Mesenchymal stem cell (in vitro differentiated cells and primary cell): ENCODE data around the gene TMEM44.

Experiments used
- DNase-seq: peaks from one replicate; pipeline ENCODE4 v3.0.0-alpha.2; 2013
- H2AFZ ChIP-seq: one replicate; pipeline ENCODE4 v1.6.1; 2013; ENCODE audit warnings: low read depth, mild to moderate bottlenecking, control low read depth, inconsistent platforms, low read length, moderate library complexity
- H2AK5ac ChIP-seq: 2 replicates; pipeline ENCODE4 v1.6.1; 2013; ENCODE audit warnings: low read length, moderate library complexity, mild to moderate bottlenecking, inconsistent platforms; ENCODE audit not compliant: severe bottlenecking
- H2BK120ac ChIP-seq: one replicate; pipeline ENCODE4 v1.6.1; 2013; ENCODE audit warnings: low read depth, mild to moderate bottlenecking, inconsistent platforms, low read length, moderate library complexity
- H2BK12ac ChIP-seq, 2 experiments: one replicate each; pipeline ENCODE4 v1.6.1; 2013; ENCODE audit warnings: inconsistent platforms in 2 of 2, low read length in 2 of 2, mild to moderate bottlenecking in 2 of 2, moderate library complexity in 2 of 2, control low read depth in 1 of 2
- H2BK15ac ChIP-seq: one replicate; pipeline ENCODE4 v1.6.1; 2013; ENCODE audit warnings: mild to moderate bottlenecking, low read depth, inconsistent platforms; ENCODE audit not compliant: poor library complexity, severe bottlenecking
- H2BK5ac ChIP-seq: 2 replicates; pipeline ENCODE4 v1.6.1; 2013; ENCODE audit warnings: low read depth, mild to moderate bottlenecking, low read length, control low read depth, inconsistent platforms; ENCODE audit not compliant: poor library complexity, severe bottlenecking
- H3K14ac ChIP-seq, 2 experiments: one replicate each; pipeline ENCODE4 v1.6.1; 2013; ENCODE audit warnings: inconsistent platforms in 2 of 2, low read length in 2 of 2, control low read depth in 1 of 2, mild to moderate bottlenecking in 1 of 2, moderate library complexity in 1 of 2
- H3K18ac ChIP-seq, 2 experiments: one replicate each; pipeline ENCODE4 v1.6.1; 2013; ENCODE audit warnings: inconsistent platforms in 2 of 2, low read length in 2 of 2, control low read depth in 1 of 2, low read depth in 1 of 2, mild to moderate bottlenecking in 1 of 2
- H3K23ac ChIP-seq, 2 experiments: one replicate each; pipeline ENCODE4 v1.6.1; 2013; ENCODE audit warnings: inconsistent platforms in 2 of 2, low read length in 2 of 2, mild to moderate bottlenecking in 2 of 2, moderate library complexity in 2 of 2, control low read depth in 1 of 2
- H3K27ac ChIP-seq: 2 replicates; pipeline ENCODE4 v1.5.1; 2013; ENCODE audit warnings: mild to moderate bottlenecking, moderate library complexity, low read length, control low read depth, inconsistent platforms; ENCODE audit not compliant: poor library complexity, severe bottlenecking
- H3K27me3 ChIP-seq, 2 experiments: 2 replicates each; pipeline versions ENCODE4 v1.6.1 to v1.7.0; 2013; ENCODE audit warnings: low read length in 2 of 2, mild to moderate bottlenecking in 2 of 2, moderate library complexity in 2 of 2, control low read depth in 1 of 2, inconsistent platforms in 1 of 2; ENCODE audit not compliant: control insufficient read depth in 1 of 2, insufficient read depth in 1 of 2
- H3K36me3 ChIP-seq, 2 experiments: 2 replicates each; pipeline versions ENCODE4 v1.6.1 to v1.7.0; 2013; ENCODE audit warnings: low read length in 2 of 2, control low read depth in 1 of 2, inconsistent platforms in 1 of 2, low read depth in 1 of 2, mild to moderate bottlenecking in 1 of 2; ENCODE audit not compliant: insufficient read depth in 2 of 2, control insufficient read depth in 1 of 2
- H3K4ac ChIP-seq, 2 experiments: one replicate each; pipeline ENCODE4 v1.6.1; 2013; ENCODE audit warnings: inconsistent platforms in 2 of 2, low read length in 2 of 2, mild to moderate bottlenecking in 2 of 2, moderate library complexity in 2 of 2, control low read depth in 1 of 2, low read depth in 1 of 2
- H3K4me1 ChIP-seq: 2 replicates; pipeline ENCODE4 v1.6.1; 2013; ENCODE audit warnings: low read depth, low read length, control low read depth; ENCODE audit not compliant: control insufficient read depth, insufficient read depth
- H3K4me2 ChIP-seq: 2 replicates; pipeline ENCODE4 v1.6.1; 2013; ENCODE audit warnings: low read length, mild to moderate bottlenecking, inconsistent platforms; ENCODE audit not compliant: poor library complexity, severe bottlenecking
- H3K4me3 ChIP-seq, 2 experiments: 2 replicates each; pipeline versions ENCODE4 v1.5.1 to v1.7.0; 2013; ENCODE audit warnings: low read length in 2 of 2, mild to moderate bottlenecking in 2 of 2, control low read depth in 1 of 2, low read depth in 1 of 2; ENCODE audit not compliant: insufficient read depth in 1 of 2
- H3K79me1 ChIP-seq: replicated peaks from 2 replicates; pipeline ENCODE4 v1.6.1; 2013; ENCODE audit warnings: mild to moderate bottlenecking, control low read depth, low read length, inconsistent platforms; ENCODE audit not compliant: poor library complexity, severe bottlenecking
- H3K9ac ChIP-seq: 2 replicates; pipeline ENCODE4 v1.7.0; 2013; ENCODE audit warnings: mild to moderate bottlenecking, low read length, moderate library complexity
- H3K9me3 ChIP-seq: 2 replicates; pipeline ENCODE4 v1.7.0; 2013; ENCODE audit warnings: mild to moderate bottlenecking, low read length; ENCODE audit not compliant: control insufficient read depth
- H4K8ac ChIP-seq: one replicate; pipeline ENCODE4 v1.6.1; 2013; ENCODE audit warnings: inconsistent platforms, mild to moderate bottlenecking, low read length, moderate library complexity
- H4K91ac ChIP-seq: one replicate; pipeline ENCODE4 v1.6.1; 2013; ENCODE audit warnings: mild to moderate bottlenecking, low read length, inconsistent platforms
- WGBS: methylation state at CpG from one replicate; pipeline ENCODE4 v1.1.7; 2013; ENCODE audit warnings: mixed read lengths; 5-methylcytosine and 5-hydroxymethylcytosine counted together

Gene TMEM44

GRCh38 chr3:194573680-194574437 is 59.4 kb downstream of the TMEM44 start:
- peak overlapping the region; percentile 42 for H2AK5ac ChIP-seq
- no peak overlapping the region for H3K4me3 ChIP-seq
- 88% methylated on average over 9 of the region's 10 CpGs for WGBS
- no peak overlapping the region for H3K14ac ChIP-seq
- H3K4me2 ChIP-seq: no peak overlapping the region
- H4K91ac ChIP-seq: peak overlapping the region; percentile 84
- no peak overlapping the region for H3K4ac ChIP-seq
- peaks cover 20% of the 10 kb centered on the region for H3K4me1 ChIP-seq
- H2AFZ ChIP-seq: no peak overlapping the region
- no peak overlapping the region for H2BK5ac ChIP-seq
- peak; percentile 69 for DNase-seq
- peak overlapping the region; percentile 87 for H3K9ac ChIP-seq
- no peaks in the 10 kb centered on the region for H3K79me1 ChIP-seq
- no peak overlapping the region for H4K8ac ChIP-seq
- H3K23ac ChIP-seq: no peak overlapping the region
- H3K18ac ChIP-seq: no peak overlapping the region
- no peak overlapping the region for H3K27ac ChIP-seq
- no peak overlapping the region for H2BK120ac ChIP-seq
- H3K9me3 ChIP-seq: no peaks in the 10 kb centered on the region
- H2BK15ac ChIP-seq: no peak overlapping the region
- H2BK12ac ChIP-seq: peak overlapping the region; percentile 14 to 73
- H3K36me3 ChIP-seq: no peaks in the 10 kb centered on the region
- no peaks in the 10 kb centered on the region for H3K27me3 ChIP-seq

- H3K4me2 ChIP-seq: no peak overlapping the region
- H3K9ac ChIP-seq: peak overlapping the region; percentile 87
- H2BK120ac ChIP-seq: peak overlapping the region; percentile 86
- no peaks in the 10 kb centered on the region for H3K36me3 ChIP-seq
- peak; percentile 82 for DNase-seq
- H3K4me3 ChIP-seq: peak overlapping the region in 1 of 2 experiments; percentile 55
- H3K9me3 ChIP-seq: no peaks in the 10 kb centered on the region
- WGBS: 93% methylated on average over 16 of the region's 16 CpGs
- no peaks in the 10 kb centered on the region for H3K79me1 ChIP-seq
- peak overlapping the region; percentile 40 for H2AK5ac ChIP-seq
- H4K8ac ChIP-seq: peak overlapping the region; percentile 71
- no peak overlapping the region for H4K91ac ChIP-seq
- H2BK5ac ChIP-seq: no peak overlapping the region
- H3K23ac ChIP-seq: no peak overlapping the region
- H2BK12ac ChIP-seq: peak overlapping the region; percentile 84 to 85
- peak overlapping the region in 1 of 2 experiments; percentile 25 for H3K4ac ChIP-seq
- H3K27me3 ChIP-seq: no peaks in the 10 kb centered on the region
- peaks cover 17% of the 10 kb centered on the region for H3K4me1 ChIP-seq
- H3K14ac ChIP-seq: no peak overlapping the region
- H2AFZ ChIP-seq: no peak overlapping the region
- H3K27ac ChIP-seq: no peak overlapping the region
- H2BK15ac ChIP-seq: peak overlapping the region; percentile 12
- peak overlapping the region; percentile 29 to 67 for H3K18ac ChIP-seq
These were observed 60.2 kb downstream of the TMEM44 start for GRCh38 chr3:194572944-194573491.

- peaks cover 14% of the 10 kb centered on the region for H3K4me1 ChIP-seq
- peak overlapping the region in 1 of 2 experiments; percentile 55 for H3K4me3 ChIP-seq
- no peak overlapping the region for H3K27ac ChIP-seq
- H2BK15ac ChIP-seq: peak overlapping the region; percentile 82
- H2AFZ ChIP-seq: peak overlapping the region; percentile 55
- 9% methylated on average over 16 of the region's 18 CpGs for WGBS
- H2BK5ac ChIP-seq: peak overlapping the region; percentile 40
- H3K27me3 ChIP-seq: no peaks in the 10 kb centered on the region
- H2BK120ac ChIP-seq: peak overlapping the region; percentile 86
- H3K79me1 ChIP-seq: no peaks in the 10 kb centered on the region
- H4K8ac ChIP-seq: peak overlapping the region; percentile 33
- H4K91ac ChIP-seq: peak overlapping the region; percentile 72
- peak overlapping the region; percentile 71 to 74 for H3K18ac ChIP-seq
- H3K9me3 ChIP-seq: no peaks in the 10 kb centered on the region
- peak overlapping the region; percentile 87 for H3K9ac ChIP-seq
- peak; percentile 98 for DNase-seq
- no peak overlapping the region for H3K23ac ChIP-seq
- peak overlapping the region; percentile 69 to 92 for H3K4ac ChIP-seq
- peak overlapping the region; percentile 21 for H2AK5ac ChIP-seq
- no peak overlapping the region for H3K4me2 ChIP-seq
- H2BK12ac ChIP-seq: peak overlapping the region; percentile 85 to 87
- no peaks in the 10 kb centered on the region for H3K36me3 ChIP-seq
- no peak overlapping the region for H3K14ac ChIP-seq
These were observed 61.0 kb downstream of the TMEM44 start for GRCh38 chr3:194572143-194572789.
